Measurements from ENCODE around the gene JPH4. TPM values are rescaled to one million over a fixed set of nuclear protein-coding genes. Genes with fewer than 3 reads are reported as not detected.
A peak's percentile ranks its signal among the peaks of the same experiment; 100 is the strongest.

The JPH4 gene
- total and polyA plus RNA-seq, 2 donors (not counting 1 experiment from before 2014, with no cell fraction given), result not detected

GRCh38 chr14:23561873-23562821 is 16.4 kb downstream of the JPH4 start:
- H3K9ac ChIP-seq (ENCODE audit: low read length), result no peak overlapping the region
- no peak for ATAC-seq (ENCODE audit: low read depth)

More at GRCh38 chr14:23561873-23562821, 16.4 kb downstream of the JPH4 start:
- Histone ChIP-seq H3K36me3 (replicated peaks in 1 of 2; ENCODE audit: control extremely low read depth in 1 of 2, control insufficient read depth in 1 of 2, extremely low read depth in 1 of 2, insufficient read depth in 2 of 2, low read length in 1 of 2) (peaks cover 0 to 82% of the 10 kb centered on the region in 2 experiments), H3K4me3 (ENCODE audit: control extremely low read depth in 1 of 5, extremely low read depth in 1 of 5, insufficient read depth in 1 of 5, low read depth in 2 of 5, low read length in 4 of 5) (no peak overlapping the region), H4K20me1 (ENCODE audit: control insufficient read depth, insufficient read depth, low read length, poor library complexity, severe bottlenecking) (peaks cover 37% of the 10 kb centered on the region), H3K4me1 (ENCODE audit: control insufficient read depth in 2 of 2, insufficient read depth in 2 of 2, low read length in 2 of 2) (peaks cover 16 to 24% of the 10 kb centered on the region in 2 donors), H3K79me2 (ENCODE audit: control insufficient read depth, insufficient read depth, low read length) (peaks cover 34% of the 10 kb centered on the region), H3K9me3 (ENCODE audit: control extremely low read depth in 1 of 3, control insufficient read depth in 2 of 3, insufficient read depth in 1 of 3, low read length in 2 of 3) (no peaks in the 10 kb centered on the region), H2AFZ (ENCODE audit: insufficient read depth, low read depth, low read length, poor library complexity, severe bottlenecking) (no peak overlapping the region), H3K27ac (ENCODE audit: low read length in 2 of 2) (no peak overlapping the region), H3K27me3 (replicated peaks in 1 of 4; ENCODE audit: control extremely low read depth in 1 of 4, control insufficient read depth in 3 of 4, insufficient read depth in 4 of 4, low read length in 3 of 4) (no peaks in the 10 kb centered on the region), H3K4me2 (replicated peaks; ENCODE audit: low read depth, low read length, poor library complexity, severe bottlenecking) (no peak overlapping the region)
- ChIA-PET POLR2A (interaction anchor here (1.0 kb wide), 1 partner anchor 10 kb away, joined by 3 read pairs; no protein-coding TSS in a partner anchor), CTCF (interaction anchor here (1.0 to 12.4 kb wide), 13 partner anchors 8 to 298 kb away, joined by 3 to 335 read pairs (median 5); partner anchors contain the start of gene ZFHX2)
- H3K4me3 Mint-ChIP-seq, result no peak overlapping the region
- H3K27ac Mint-ChIP-seq, result peak overlapping the region; percentile 56
- DNase-seq, result peak; percentile 32
- H3K4me1 Mint-ChIP-seq, result peaks cover 41% of the 10 kb centered on the region
- H3K27me3 Mint-ChIP-seq, result no peaks in the 10 kb centered on the region
- intact Hi-C loops (cut with micrococcal nuclease), result loop anchor here (1.0 to 10.0 kb wide), 4 partner anchors 84 to 473 kb away; partner anchors contain the start of genes HOMEZ and PABPN1
- TF ChIP-seq EZH2 (IDR thresholded peaks at IDR 0.05; ENCODE audit: borderline replicate concordance, insufficient read depth, low read depth, low read length, poor library complexity, severe bottlenecking), result no peak
- TF ChIP-seq CTCF (IDR thresholded peaks at IDR 0.05), result no peak
- 90% methylated on average over 12 of the region's 15 CpGs for WGBS (ENCODE audit: insufficient coverage)
- no peaks in the 10 kb centered on the region for H3K9me3 Mint-ChIP-seq (ENCODE audit: insufficient read depth)
